Measurements from ENCODE around the gene SCGB1D2.

SCGB1D2 gene

DNA sequence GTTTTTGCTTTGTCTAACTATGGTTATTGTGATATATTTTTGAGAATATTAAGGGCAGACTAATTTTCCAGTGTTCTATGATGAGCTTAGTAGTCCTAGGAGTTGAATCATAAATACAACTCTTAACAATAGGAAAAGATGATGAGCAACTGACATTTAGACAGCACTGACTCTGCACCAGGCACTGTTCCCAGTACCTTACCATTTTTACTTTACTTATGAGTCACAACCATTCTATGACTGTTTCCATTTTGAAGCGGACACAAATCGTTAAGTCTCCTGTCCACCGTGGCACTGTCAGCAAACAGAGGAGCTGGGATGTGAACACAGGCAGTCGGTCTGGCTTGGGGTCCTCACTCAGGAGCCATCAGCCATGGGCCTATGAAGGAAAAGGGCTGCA is 24.5 kb downstream of the SCGB1D2 start:
- POLR2A ChIA-PET, result no interaction called here
- TF ChIP-seq, protein P1, sequence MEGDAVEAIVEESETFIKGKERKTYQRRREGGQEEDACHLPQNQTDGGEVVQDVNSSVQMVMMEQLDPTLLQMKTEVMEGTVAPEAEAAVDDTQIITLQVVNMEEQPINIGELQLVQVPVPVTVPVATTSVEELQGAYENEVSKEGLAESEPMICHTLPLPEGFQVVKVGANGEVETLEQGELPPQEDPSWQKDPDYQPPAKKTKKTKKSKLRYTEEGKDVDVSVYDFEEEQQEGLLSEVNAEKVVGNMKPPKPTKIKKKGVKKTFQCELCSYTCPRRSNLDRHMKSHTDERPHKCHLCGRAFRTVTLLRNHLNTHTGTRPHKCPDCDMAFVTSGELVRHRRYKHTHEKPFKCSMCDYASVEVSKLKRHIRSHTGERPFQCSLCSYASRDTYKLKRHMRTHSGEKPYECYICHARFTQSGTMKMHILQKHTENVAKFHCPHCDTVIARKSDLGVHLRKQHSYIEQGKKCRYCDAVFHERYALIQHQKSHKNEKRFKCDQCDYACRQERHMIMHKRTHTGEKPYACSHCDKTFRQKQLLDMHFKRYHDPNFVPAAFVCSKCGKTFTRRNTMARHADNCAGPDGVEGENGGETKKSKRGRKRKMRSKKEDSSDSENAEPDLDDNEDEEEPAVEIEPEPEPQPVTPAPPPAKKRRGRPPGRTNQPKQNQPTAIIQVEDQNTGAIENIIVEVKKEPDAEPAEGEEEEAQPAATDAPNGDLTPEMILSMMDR (IDR thresholded peaks at IDR 0.05; ENCODE audit: insufficient read depth, low read length, missing control alignments), result no peak
- DNase-seq (ENCODE audit: low read depth, low spot score), result no peak
- H3K4me3 ChIP-seq (ENCODE audit: low read depth, low read length), result no peak overlapping the region
- CTCF ChIA-PET, result interaction anchor here (1.1 kb wide), 1 partner anchor 44 kb away, joined by 5 read pairs; no protein-coding TSS in a partner anchor

DNA sequence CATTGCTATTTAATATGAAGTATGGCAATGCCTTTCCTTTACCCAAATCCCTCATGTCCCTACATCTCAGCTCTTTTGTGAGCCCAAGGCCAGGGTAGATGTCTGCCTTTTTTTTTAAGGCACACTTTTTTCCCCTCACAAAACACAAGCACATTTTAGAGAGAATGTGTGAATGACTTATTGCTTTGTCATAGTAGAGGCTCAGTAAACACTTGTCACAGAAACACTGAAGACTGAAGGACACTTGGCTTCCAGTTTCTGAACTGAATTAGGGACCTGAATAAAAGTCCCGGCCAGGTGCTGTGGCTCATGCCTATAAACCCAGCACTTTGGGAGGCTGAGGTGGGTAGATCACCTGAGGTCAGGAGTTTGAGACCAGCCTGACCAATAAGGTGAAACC is 25.0 kb downstream of the SCGB1D2 start:
- DNase-seq (ENCODE audit: low read depth, low spot score), result no peak
- CTCF ChIA-PET, result interaction anchor here (1.1 kb wide), 1 partner anchor 43 kb away, joined by 5 read pairs; no protein-coding TSS in a partner anchor
- POLR2A ChIA-PET, result no interaction called here
- no peak overlapping the region for H3K4me3 ChIP-seq (ENCODE audit: low read depth, low read length)
- TF ChIP-seq, protein P1 (IDR thresholded peaks at IDR 0.05; ENCODE audit: insufficient read depth, low read length, missing control alignments), result no peak

DNA sequence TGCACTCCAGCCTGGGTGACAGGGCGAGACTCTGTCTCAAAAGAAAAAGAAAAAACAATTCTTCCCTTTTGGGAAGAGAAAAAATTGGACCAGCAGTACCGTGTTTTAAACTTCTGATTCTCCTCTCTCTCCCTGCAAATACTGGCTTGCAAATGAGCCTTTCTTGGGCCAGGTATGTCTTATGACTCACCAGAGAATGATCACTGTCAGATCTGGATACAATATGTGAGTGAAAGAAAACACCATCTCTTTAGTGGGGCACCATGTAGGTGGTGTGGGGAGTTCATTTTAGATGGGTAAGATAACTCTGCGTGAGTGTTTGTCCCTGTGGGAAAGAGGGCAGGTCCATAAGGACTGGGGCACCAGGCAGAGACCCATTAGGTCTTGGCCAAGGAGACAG is 25.5 kb downstream of the SCGB1D2 start:
- CTCF ChIA-PET, result no interaction called here
- POLR2A ChIA-PET, result no interaction called here
- TF ChIP-seq, protein P1 (IDR thresholded peaks at IDR 0.05; ENCODE audit: insufficient read depth, low read length, missing control alignments), result no peak
- no peak overlapping the region for H3K4me3 ChIP-seq (ENCODE audit: low read depth, low read length)
- no peak for DNase-seq (ENCODE audit: low read depth, low spot score)

DNA sequence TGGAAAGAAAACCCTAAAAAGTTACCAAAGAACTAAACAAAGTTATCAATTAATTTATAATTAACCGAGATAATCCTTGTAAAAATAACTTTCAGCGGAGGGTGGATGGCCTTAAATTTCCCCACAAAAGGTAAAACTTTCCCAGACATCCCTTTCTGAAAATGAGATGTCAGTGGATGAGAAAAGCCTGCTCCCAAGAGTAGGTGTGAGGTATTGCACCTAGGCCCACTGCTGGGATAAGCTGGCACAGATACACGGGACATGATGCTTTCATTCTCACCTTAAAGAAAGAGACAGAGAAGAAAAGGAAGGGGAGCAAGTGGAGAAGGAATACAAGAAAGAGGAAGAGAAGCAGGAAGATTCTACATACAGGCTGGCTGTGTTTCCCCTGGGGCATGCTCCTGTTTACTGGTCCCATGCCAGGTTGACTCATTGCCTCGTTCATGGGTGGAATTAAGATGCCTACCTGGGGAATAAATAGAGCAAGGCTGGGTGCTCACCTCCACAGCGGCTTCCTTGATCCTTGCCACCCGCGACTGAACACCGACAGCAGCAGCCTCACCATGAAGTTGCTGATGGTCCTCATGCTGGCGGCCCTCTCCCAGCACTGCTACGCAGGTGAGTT is 27.7 kb downstream of the SCGB1D2 start, which contains the start of gene SCGB2A2:
Gene SCGB2A2, plus strand, starts transcription at position 505 of the 625 bp plus-strand sequence. Its CDS starts 59 bp downstream, at position 564.
- POLR2A ChIA-PET, result no interaction called here
- H3K4me3 ChIP-seq (ENCODE audit: low read depth, low read length), result no peak within 1 kb of the TSS
- no peak for DNase-seq (ENCODE audit: low read depth, low spot score)
- CTCF ChIA-PET, result no interaction called here
- TF ChIP-seq, protein P1 (IDR thresholded peaks at IDR 0.05; ENCODE audit: insufficient read depth, low read length, missing control alignments), result no peak

DNA sequence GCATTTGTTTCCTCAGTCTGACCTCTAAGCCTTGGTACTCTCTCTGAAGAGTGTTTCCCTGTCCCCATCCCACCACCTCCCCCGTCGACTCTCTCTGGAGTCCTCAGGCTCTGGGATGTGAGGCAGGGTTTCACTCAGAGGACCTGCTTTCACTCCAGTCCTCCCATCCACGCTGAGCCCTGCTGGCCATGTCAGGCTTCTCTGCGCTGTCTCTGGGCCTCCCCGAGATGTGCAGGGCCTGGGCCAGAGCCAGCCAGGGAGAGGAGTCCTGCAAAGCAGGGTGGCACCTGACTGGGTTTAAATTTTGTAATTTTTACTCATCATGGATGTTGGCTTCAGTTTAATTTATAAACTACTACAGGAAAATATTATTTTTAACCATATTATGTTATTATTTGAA is 31.2 kb downstream of the SCGB1D2 start:
- ChIA-PET POLR2A (no interaction called here), CTCF (no interaction called here)
- TF ChIP-seq, protein P1 (IDR thresholded peaks at IDR 0.05; ENCODE audit: insufficient read depth, low read length, missing control alignments), result no peak
- no peak for DNase-seq (ENCODE audit: low read depth, low spot score)
- no peak overlapping the region for H3K4me3 ChIP-seq (ENCODE audit: low read depth, low read length)

DNA sequence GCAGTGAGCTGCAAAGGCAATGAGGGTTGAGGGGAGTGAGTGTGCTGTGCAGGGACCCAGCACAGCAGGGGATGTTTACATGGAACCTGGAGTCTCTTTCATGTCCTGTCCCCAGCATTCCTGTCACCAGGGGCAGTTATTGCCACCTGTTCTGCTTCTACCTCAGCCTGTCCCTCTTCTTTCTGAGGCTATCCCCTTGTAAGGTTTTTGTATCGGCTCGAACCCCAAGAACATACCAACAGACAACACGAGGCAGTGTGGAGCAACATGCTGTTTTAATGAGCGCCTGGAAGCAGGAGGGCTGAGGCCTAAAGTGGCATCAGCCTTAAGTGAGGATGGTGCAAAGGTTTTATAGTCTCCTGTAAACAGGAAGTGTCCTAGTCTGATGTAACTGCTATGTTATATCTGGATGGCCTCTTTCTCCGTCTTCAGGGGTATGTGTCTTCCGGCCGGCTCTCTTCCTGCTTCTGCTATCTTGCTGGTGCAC is 31.8 kb downstream of the SCGB1D2 start:
- ChIA-PET CTCF (no interaction called here), POLR2A (no interaction called here)
- H3K4me3 ChIP-seq (ENCODE audit: low read depth, low read length), result no peak overlapping the region
- no peak for DNase-seq (ENCODE audit: low read depth, low spot score)
- TF ChIP-seq, protein P1 (IDR thresholded peaks at IDR 0.05; ENCODE audit: insufficient read depth, low read length, missing control alignments), result no peak
